Measurements from ENCODE around the gene OR10H5.
A peak's percentile ranks its signal among the peaks of the same experiment; 100 is the strongest.
"Not testable (repeated sequence)": the region's sequence is repeated elsewhere in the genome, so short reads cannot be mapped to it uniquely, and the experiment has no call there.

OR10H5 gene

DNA sequence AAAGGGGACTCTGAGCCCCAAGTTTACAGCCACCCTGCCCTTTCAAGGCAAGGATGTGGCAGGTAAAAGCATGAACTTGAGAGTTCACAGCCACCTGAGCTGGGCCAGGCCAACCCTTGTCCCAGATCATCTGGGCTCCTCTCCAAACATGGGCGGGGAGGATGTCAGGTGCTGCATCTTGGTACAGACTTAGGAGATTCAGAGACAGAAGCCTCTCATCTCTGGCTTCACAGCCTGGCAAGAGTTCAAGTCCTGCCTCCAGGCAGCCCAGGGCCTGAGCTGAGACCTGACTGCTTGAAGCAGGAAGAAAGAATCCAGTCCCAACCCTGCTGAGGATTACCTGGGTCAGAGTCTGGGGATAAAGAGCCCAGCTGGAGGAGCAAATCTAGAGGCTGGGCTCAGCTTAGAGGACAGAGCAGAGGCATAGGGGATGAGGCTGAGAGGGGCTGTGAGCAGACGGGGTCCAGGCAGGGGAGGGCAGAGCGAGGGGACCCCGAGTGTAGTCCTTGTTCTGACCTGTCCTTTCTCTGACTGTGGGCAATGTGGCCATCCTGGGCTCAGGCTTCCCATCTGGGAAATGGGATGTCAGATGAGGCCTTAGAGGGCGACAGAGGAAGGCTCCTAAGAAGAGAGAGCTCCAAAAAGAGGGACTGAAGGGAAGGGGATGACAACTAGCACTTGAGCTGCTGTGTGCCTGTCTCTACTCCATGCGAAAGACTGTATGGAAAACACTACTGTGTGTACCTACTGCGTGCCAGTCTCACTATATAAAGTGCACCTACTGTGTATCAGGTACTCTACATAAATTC lies 6.6 kb upstream of the OR10H5 start:
- peaks cover 12% of the 10 kb centered on the region for H3K4me1 ChIP-seq (ENCODE audit: control insufficient read depth, insufficient read depth, low read length)
- no peak overlapping the region for H3K9ac ChIP-seq (ENCODE audit: low read length)
- H3K36me3 ChIP-seq (ENCODE audit: control insufficient read depth, insufficient read depth, low read length) = no peaks in the 10 kb centered on the region
- H3K27ac ChIP-seq (ENCODE audit: low read depth, low read length) = peak overlapping the region; percentile 70
- no peaks in the 10 kb centered on the region for H3K27me3 ChIP-seq (ENCODE audit: control insufficient read depth, insufficient read depth, low read length)
- H3K4me3 ChIP-seq (ENCODE audit: low read length) = no peak overlapping the region

DNA sequence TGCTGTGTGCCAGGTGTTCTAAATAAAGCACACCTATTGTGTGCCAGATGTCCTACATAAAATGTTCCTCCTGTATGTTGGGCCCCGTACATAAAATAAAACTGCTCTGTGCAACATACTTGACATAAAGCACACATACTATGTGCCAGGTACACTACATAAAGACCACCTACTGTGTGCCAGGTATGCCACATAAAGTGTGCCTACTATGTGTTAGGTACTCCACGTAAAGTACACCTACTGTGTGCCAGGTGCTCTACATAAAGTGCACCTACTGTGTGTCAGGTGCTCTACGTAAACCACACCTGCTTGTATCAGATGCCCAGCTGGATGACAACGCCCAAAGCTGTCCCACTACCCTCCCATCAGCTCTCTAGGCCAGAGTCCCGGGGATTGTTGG lies 5.8 kb upstream of the OR10H5 start:
- Histone ChIP-seq H3K27me3 (ENCODE audit: control insufficient read depth, insufficient read depth, low read length) (no peaks in the 10 kb centered on the region), H3K4me3 (ENCODE audit: low read length) (no peak overlapping the region), H3K36me3 (ENCODE audit: control insufficient read depth, insufficient read depth, low read length) (no peaks in the 10 kb centered on the region), H3K9ac (ENCODE audit: low read length) (no peak overlapping the region), H3K4me1 (ENCODE audit: control insufficient read depth, insufficient read depth, low read length) (peaks cover 12% of the 10 kb centered on the region), H3K27ac (ENCODE audit: low read depth, low read length) (no peak overlapping the region)

- no peak overlapping the region for H3K9ac ChIP-seq (ENCODE audit: low read length)
- H3K27me3 ChIP-seq (ENCODE audit: control insufficient read depth, insufficient read depth, low read length) = no peaks in the 10 kb centered on the region
- H3K4me1 ChIP-seq (ENCODE audit: control insufficient read depth, insufficient read depth, low read length) = peaks cover 12% of the 10 kb centered on the region
- no peaks in the 10 kb centered on the region for H3K36me3 ChIP-seq (ENCODE audit: control insufficient read depth, insufficient read depth, low read length)
- H3K27ac ChIP-seq (ENCODE audit: low read depth, low read length) = no peak overlapping the region
- H3K4me3 ChIP-seq (ENCODE audit: low read length) = no peak overlapping the region
Measured at GRCh38 chr19:15782211-15782610, 5.2 kb upstream of the OR10H5 start.

DNA sequence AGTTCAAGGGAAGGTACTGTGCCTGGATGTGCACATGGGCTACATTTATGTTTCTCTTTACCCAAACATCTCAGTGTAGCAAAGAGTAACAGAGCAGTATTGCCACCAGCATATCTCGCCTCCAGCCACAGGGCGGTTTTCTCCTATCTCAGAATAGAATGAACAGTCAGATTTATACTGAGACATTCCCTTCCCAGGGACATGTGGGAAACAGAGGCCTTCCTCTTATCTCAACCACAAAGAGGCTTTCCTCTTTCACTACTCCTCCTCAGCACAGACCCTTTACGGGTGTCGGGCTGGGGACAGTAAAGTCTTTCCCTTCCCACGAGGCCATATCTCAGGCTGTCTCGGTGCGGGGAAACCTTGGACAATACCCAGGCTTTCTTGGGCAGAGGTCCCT lies 4.6 kb upstream of the OR10H5 start:
- H3K4me1 ChIP-seq (ENCODE audit: control insufficient read depth, insufficient read depth, low read length) = peaks cover 12% of the 10 kb centered on the region
- not testable (repeated sequence) for H3K4me3 ChIP-seq (ENCODE audit: low read length); H3K27me3 ChIP-seq (ENCODE audit: control insufficient read depth, insufficient read depth, low read length); H3K27ac ChIP-seq (ENCODE audit: low read depth, low read length); H3K36me3 ChIP-seq (ENCODE audit: control insufficient read depth, insufficient read depth, low read length); H3K9ac ChIP-seq (ENCODE audit: low read length)

DNA sequence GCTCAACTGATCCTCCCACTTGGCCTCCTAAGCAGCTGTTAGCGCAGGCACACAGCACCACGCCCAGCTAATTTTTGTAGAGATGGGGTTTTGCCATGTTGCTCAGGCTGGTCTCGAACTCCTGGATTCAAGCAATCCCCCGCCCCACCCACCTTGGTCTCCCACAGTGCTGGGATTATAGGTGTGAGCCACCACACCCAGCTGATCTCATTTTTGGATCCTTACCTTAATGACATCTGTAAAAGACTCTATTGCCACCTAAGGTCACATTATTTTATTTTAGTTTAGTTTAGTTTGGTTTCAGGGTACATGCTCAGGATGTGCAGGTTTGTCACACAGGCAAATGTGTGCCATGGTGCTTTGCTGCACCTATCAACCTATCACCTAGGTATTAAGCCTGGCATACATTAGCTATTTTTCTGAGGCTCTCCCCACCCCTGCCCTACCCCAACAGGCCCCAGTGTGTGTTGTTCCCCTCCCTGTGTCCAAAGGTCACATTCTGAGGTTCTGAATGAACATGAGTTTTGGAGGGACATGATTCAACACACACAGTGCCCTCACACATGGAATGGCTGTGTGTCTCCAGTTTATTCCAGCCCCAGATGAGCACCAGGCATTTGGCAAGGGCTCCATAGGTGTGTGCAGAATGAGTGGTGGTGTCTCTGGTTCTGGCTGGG lies 1.3 kb downstream of the OR10H5 start:
- Histone ChIP-seq H3K36me3 (ENCODE audit: control insufficient read depth, insufficient read depth, low read length) (no peaks in the 10 kb centered on the region), H3K27ac (ENCODE audit: low read depth, low read length) (no peak overlapping the region), H3K4me1 (ENCODE audit: control insufficient read depth, insufficient read depth, low read length) (no peaks in the 10 kb centered on the region), H3K27me3 (ENCODE audit: control insufficient read depth, insufficient read depth, low read length) (no peaks in the 10 kb centered on the region), H3K4me3 (ENCODE audit: low read length) (no peak overlapping the region), H3K9ac (ENCODE audit: low read length) (no peak overlapping the region)

- Histone ChIP-seq H3K4me1 (ENCODE audit: control insufficient read depth, insufficient read depth, low read length) (no peaks in the 10 kb centered on the region), H3K9ac (ENCODE audit: low read length) (no peak overlapping the region), H3K27me3 (ENCODE audit: control insufficient read depth, insufficient read depth, low read length) (no peaks in the 10 kb centered on the region), H3K4me3 (ENCODE audit: low read length) (no peak overlapping the region), H3K27ac (ENCODE audit: low read depth, low read length) (no peak overlapping the region), H3K36me3 (ENCODE audit: control insufficient read depth, insufficient read depth, low read length) (no peaks in the 10 kb centered on the region)
Measured at GRCh38 chr19:15790096-15790495, 2.6 kb downstream of the OR10H5 start.

DNA sequence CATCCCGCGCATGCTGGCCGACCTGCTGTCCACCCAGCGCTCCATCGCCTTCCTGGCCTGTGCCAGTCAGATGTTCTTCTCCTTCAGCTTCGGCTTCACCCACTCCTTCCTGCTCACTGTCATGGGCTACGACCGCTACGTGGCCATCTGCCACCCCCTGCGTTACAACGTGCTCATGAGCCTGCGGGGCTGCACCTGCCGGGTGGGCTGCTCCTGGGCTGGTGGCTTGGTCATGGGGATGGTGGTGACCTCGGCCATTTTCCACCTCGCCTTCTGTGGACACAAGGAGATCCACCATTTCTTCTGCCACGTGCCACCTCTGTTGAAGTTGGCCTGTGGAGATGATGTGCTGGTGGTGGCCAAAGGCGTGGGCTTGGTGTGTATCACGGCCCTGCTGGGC lies 6.8 kb downstream of the OR10H5 start:
- H3K27me3 ChIP-seq (ENCODE audit: control insufficient read depth, insufficient read depth, low read length); H3K9ac ChIP-seq (ENCODE audit: low read length); H3K4me3 ChIP-seq (ENCODE audit: low read length); H3K36me3 ChIP-seq (ENCODE audit: control insufficient read depth, insufficient read depth, low read length); H3K4me1 ChIP-seq (ENCODE audit: control insufficient read depth, insufficient read depth, low read length); H3K27ac ChIP-seq (ENCODE audit: low read depth, low read length): not testable (repeated sequence)

DNA sequence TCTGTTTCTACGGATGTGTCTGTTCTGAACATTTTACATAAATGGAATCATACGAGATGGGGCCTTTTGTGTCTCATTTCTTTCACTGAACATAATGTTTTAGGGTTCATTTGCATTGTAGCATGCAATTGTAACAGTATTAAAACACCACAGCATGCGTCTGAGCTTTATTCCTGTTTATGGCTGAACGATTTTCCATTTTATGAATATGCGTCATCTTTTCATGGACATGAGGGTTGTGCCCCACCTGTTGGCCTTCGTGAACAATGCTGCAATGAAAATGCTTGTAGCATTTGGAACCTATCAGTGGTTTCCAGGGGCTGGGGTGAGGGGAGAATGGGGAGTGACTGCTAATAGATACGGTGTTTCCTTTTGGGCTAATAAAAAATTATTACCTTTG lies 22.9 kb downstream of the OR10H5 start:
- Histone ChIP-seq H3K36me3 (ENCODE audit: control insufficient read depth, insufficient read depth, low read length) (no peaks in the 10 kb centered on the region), H3K27me3 (ENCODE audit: control insufficient read depth, insufficient read depth, low read length) (no peaks in the 10 kb centered on the region), H3K4me1 (ENCODE audit: control insufficient read depth, insufficient read depth, low read length) (no peaks in the 10 kb centered on the region), H3K9ac (ENCODE audit: low read length) (no peak overlapping the region), H3K27ac (ENCODE audit: low read depth, low read length) (no peak overlapping the region), H3K4me3 (ENCODE audit: low read length) (no peak overlapping the region)

GRCh38 chr19:15811476-15811875 lies 24.0 kb downstream of the OR10H5 start:
- Histone ChIP-seq H3K4me3 (ENCODE audit: low read length) (no peak overlapping the region), H3K27me3 (ENCODE audit: control insufficient read depth, insufficient read depth, low read length) (no peaks in the 10 kb centered on the region), H3K36me3 (ENCODE audit: control insufficient read depth, insufficient read depth, low read length) (no peaks in the 10 kb centered on the region), H3K4me1 (ENCODE audit: control insufficient read depth, insufficient read depth, low read length) (no peaks in the 10 kb centered on the region), H3K9ac (ENCODE audit: low read length) (no peak overlapping the region), H3K27ac (ENCODE audit: low read depth, low read length) (no peak overlapping the region)

DNA sequence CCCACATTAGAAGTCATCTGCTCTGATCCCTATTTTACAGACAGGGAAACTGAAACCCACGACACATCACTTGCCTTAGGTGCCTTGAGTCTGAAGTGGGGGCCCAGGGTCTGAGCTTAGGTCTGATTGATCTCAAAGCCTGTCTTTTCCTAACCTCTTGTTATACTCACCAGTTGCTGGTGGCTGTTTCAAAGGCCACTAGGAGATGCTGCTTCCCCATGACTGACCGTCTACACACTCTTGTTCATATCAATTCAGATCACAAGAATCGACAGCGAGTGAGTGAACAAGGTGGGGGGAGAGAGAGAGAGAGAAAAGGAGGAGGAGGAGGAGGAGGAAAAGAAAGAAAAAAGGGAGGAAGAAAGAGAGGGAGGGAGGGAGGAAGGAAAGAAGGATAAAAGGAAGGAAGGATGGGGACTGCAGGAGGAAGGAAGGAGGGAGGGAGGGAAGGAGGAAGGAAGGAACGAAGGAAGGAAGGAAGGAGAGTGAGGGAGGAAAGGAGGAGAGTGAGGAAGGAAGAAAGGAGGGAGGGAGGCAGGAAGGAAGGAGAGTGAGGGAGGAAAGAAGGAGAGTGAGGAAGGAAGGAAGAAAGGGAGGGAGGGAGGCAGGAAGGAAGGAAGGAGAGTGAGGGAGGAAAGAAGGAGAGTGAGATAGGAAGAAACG lies 24.7 kb downstream of the OR10H5 start:
- Histone ChIP-seq H3K27ac (ENCODE audit: low read depth, low read length) (no peak overlapping the region), H3K27me3 (ENCODE audit: control insufficient read depth, insufficient read depth, low read length) (no peaks in the 10 kb centered on the region), H3K36me3 (ENCODE audit: control insufficient read depth, insufficient read depth, low read length) (no peaks in the 10 kb centered on the region), H3K4me3 (ENCODE audit: low read length) (no peak overlapping the region), H3K4me1 (ENCODE audit: control insufficient read depth, insufficient read depth, low read length) (no peaks in the 10 kb centered on the region), H3K9ac (ENCODE audit: low read length) (no peak overlapping the region)

DNA sequence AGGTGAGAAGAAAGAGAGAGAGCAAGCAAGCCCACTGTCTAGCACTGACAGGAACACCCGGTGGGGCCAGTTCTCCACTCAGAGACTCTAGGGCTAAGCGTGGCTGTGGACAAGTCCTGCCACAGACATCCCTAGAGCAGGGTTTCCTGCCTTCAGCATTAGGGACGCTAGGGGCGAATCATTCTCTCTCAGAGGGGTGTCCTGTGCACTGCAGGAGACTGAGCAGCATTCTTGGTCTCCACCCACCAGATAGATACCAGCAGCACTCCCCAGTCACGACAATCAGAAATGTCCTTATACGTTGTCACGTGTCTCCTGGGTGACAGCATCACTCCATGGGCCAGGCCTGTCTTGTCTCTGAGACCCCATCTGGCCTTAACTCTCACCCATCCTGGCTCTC lies 26.5 kb downstream of the OR10H5 start:
- no peaks in the 10 kb centered on the region for H3K27me3 ChIP-seq (ENCODE audit: control insufficient read depth, insufficient read depth, low read length)

GRCh38 chr19:15815306-15815705 lies 27.8 kb downstream of the OR10H5 start, which contains the start of gene OR10H1:
TSS of gene OR10H1 (minus strand) at chr19:15815664. CDS start at chr19:15808037, 7,627 bp downstream.
- Histone ChIP-seq H3K27me3 (ENCODE audit: control insufficient read depth, insufficient read depth, low read length) (no peaks in the 10 kb centered on the region), H3K4me1 (ENCODE audit: control insufficient read depth, insufficient read depth, low read length) (no peaks in the 10 kb centered on the region), H3K4me3 (ENCODE audit: low read length) (no peak within 1 kb of the TSS), H3K27ac (ENCODE audit: low read depth, low read length) (no peak within 1 kb of the TSS), H3K36me3 (ENCODE audit: control insufficient read depth, insufficient read depth, low read length) (no peaks in the 10 kb centered on the region), H3K9ac (ENCODE audit: low read length) (no peak within 1 kb of the TSS)

More for the DNA sequence above, 26.5 kb downstream of the OR10H5 start:
- Histone ChIP-seq H3K36me3 (ENCODE audit: control insufficient read depth, insufficient read depth, low read length) (no peaks in the 10 kb centered on the region), H3K9ac (ENCODE audit: low read length) (no peak overlapping the region), H3K27ac (ENCODE audit: low read depth, low read length) (no peak overlapping the region), H3K4me1 (ENCODE audit: control insufficient read depth, insufficient read depth, low read length) (no peaks in the 10 kb centered on the region), H3K4me3 (ENCODE audit: low read length) (no peak overlapping the region)
